GM21717 (cell line): ENCODE results near the gene SNTG2.

ENCODE experiments used
- ATAC-seq: cut with Tn5 transposase; IDR thresholded peaks from one replicate; pipeline ENCODE4 v1.9.1; 2021; ENCODE audit warnings: mild to moderate bottlenecking, moderate library complexity; ENCODE audit not compliant: unreplicated experiment

Gene SNTG2

DNA sequence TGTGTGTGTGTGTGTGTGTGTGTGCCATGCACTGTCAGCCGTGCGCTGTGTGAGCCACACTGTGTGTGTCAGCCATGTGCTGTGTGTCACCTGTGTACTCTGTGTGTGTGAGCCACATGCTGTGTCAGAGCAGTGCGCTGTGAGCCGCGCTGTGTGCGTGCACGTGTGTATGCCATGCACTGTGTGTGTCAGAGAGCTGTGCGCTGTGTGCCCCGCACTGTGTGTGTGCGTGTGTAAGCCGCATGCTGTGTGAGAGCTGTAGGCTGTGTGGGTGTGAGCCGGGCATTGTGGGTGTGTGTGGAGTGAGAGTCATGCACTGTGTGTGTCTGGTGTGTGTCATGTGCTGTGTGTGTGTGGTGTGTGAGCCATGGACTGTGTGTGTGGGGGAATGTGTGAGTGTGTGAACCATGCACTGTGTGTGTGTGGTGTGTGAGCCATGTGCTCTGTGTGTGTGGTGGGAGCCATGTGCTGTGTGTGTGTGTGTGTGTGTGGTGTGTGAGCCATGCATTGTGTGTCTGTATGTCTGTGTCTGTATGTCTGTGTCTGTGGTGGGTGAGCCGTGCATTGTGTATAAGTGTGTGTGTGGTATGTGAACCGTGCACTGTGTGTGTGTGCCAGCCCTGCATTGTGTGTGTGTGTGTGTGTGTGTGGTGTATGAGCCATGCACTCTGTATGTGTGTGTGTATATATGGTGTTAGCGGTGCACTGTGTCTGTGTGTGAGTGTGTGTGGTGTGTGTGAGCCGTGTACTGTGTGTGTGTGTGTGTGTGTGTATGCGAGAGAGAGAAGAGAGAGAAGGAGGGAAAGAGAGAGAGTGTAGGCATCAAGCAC, 356.3 kb downstream of the SNTG2 start:
- no peak for ATAC-seq

DNA sequence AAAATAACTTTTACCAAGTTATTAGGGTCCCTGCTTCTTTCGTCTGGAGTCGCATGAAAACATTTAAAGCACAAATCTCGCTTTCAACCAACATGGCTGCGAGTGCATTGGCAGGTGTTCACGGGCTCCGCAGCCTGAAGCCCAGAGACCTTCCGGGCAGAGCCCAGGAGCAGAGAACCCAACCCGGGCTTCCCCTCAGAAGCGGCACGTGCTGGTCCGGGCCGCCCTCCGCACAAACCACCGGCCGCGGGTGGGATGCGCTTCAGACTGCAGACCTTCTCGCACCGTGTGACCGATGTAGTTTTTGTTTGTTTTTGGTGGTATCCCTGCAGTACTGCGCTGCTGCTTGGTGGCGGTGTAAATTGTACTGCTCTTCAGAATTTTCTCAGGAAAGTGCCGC, 357.0 kb downstream of the SNTG2 start:
- no peak for ATAC-seq

GRCh38 chr2:1308678-1309077, 358.0 kb downstream of the SNTG2 start:
- ATAC-seq, result no peak

GRCh38 chr2:1309507-1309906, 358.9 kb downstream of the SNTG2 start:
- ATAC-seq, result no peak

GRCh38 chr2:1310202-1310601, 359.6 kb downstream of the SNTG2 start:
- no peak for ATAC-seq

- ATAC-seq, result no peak
Measured at GRCh38 chr2:1310866-1311265, 360.2 kb downstream of the SNTG2 start.

GRCh38 chr2:1313240-1313924, 362.7 kb downstream of the SNTG2 start:
- ATAC-seq, result no peak

- no peak for ATAC-seq
Measured at GRCh38 chr2:1314254-1314653, 363.6 kb downstream of the SNTG2 start.

DNA sequence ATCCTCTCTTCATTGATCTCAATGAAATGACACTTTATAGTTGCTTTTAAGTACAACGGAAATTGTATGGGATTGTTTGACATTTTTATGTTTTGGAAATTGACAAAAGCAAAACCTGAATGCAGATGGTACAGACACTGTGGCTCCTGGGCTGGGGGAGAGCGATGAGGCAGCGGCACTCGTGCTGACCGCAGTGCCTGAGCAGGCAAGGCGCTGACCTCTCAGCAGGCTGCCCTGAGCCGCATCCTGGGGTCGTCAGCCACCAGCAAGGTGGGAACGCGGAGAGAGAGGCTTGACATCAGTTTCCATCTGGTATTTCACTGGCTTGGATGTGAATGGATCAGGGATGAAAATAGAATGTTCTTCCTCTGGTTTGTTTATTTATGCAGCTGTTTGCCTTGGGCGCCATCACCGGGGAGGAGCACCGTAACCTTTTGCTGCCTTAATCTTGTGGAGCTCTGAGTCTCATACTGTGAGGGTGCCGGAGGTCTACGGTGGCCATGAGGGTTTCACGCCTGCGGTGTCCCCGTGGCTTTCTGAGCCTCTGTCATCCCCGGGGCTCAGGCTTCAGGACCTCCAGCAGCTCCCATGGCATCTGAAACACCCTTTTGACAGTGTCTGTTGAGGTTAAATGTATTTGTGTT, 367.8 kb downstream of the SNTG2 start:
- no peak for ATAC-seq

DNA sequence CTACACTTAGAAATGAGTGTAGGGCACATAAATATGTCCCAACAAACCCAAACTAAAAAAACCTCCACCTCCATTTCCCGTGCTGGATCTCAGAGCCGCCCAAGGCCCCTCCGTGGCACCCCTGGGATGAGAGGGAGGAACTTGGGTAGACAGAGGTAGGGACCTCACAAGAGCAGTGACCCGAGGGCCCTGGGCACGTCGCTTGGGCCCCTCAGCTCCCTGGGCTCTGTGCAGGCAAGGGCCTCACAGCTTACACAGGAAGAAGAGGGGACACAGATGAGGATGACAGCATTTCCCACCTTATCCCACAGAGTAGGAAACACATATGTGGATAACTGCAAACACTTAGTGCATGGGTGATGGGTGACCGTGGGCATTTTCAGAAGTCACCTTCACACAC, 368.7 kb downstream of the SNTG2 start:
- no peak for ATAC-seq

DNA sequence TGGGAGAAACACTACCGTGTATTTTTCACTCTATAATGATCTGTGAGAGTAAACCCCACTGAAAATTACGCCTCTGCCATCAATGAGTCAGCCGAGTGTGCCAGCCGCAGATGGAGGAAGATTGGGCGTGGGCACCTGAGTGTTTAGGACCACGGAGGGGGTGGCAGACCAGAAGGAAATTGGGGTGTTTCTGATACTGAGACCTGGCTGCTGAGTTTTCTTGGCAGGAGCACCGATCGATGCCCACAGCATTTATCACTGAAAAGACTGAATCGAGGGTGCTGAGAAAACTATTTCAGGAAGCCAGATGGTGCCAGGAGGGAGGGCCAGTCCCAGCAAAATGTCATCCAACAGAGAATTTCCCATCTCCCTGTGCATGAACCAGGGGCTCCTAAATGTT, 370.7 kb downstream of the SNTG2 start:
- no peak for ATAC-seq

DNA sequence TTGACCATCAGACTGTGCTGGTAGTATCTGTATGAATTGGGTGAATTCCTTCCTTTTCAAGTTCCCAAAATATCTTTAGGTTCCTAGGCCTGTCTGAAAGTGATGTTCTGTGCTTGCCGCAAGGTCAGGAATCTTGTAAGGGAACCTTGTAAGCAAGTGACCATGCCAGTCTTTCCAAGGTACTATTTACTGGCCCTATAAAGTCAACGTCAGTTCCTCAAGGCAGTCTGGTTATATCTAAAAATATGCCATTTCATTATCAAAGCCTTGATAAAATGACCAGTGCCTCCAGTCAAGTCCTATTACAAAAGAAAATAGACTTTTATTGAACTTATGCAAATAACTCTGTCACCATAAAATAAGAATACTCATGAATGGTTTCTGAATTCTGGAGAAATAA, 374.2 kb downstream of the SNTG2 start:
- ATAC-seq, result no peak

DNA sequence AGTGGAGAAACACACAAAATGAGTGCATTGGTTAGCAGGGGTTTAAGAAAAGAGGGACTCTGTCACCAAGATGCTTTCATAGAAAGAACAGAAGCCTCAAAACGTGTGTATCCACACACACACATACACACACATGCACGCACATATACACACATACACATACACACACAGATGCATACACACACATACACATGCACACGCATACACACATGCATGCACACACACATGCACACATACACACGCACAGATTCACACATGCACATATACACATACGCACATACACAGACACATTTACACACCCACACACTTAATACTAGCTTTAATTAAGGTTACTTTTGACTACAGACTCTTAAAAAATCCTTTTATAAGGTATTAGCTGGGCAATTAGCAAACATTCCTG, 378.0 kb downstream of the SNTG2 start:
- ATAC-seq, result no peak

DNA sequence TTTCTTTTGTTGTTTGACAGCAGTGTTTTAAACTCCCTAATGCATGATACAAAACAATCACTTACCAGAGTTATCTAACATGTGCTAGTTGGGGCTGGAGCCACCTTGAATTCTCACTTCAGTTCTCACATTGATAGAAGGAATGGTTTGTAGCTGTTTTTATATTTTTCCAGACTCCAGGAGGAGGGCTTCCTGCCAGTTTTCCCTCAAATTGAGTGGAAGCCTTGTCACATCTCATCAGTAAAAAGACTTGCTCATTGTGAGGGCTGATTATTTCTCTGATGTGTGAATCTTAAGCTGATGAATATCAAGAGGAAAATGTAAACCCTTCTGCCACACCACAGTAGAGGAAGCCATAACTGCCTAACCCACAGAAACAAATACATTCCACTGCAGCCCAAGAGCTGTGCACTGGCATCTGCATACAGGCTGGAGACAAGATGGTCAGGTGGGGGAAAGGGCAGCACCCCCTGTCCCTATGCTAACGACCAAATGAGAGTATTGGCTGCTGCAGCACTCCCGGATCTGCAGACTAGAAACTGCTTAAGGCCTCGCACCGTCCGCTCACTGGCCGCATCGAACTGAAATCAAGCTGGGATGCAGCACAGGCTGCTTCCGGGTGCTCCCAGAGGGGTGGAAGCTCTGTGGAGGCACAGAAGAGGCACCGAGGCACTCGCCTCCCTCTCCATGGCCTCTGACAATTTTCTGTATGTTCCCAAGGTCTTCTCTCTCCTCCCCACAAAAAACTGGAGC, 388.9 kb downstream of the SNTG2 start:
- no peak for ATAC-seq

DNA sequence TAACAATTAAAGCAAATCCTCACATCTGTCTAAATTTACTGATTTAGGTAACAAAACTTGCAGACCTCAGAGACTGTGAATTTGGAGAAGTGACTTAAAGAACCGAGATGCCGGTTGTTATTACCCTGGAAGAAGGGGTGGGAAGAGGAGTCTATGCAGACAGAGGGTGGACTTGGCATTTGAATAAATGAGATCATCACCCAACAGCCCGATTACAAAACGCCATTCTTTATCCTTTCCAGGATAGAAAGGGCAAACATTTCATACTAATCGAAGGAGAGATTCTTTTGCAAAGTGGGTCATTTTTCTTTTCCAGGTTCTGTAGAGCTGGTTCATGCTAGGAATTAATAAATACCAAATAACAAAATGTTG, 389.5 kb downstream of the SNTG2 start:
- no peak for ATAC-seq

DNA sequence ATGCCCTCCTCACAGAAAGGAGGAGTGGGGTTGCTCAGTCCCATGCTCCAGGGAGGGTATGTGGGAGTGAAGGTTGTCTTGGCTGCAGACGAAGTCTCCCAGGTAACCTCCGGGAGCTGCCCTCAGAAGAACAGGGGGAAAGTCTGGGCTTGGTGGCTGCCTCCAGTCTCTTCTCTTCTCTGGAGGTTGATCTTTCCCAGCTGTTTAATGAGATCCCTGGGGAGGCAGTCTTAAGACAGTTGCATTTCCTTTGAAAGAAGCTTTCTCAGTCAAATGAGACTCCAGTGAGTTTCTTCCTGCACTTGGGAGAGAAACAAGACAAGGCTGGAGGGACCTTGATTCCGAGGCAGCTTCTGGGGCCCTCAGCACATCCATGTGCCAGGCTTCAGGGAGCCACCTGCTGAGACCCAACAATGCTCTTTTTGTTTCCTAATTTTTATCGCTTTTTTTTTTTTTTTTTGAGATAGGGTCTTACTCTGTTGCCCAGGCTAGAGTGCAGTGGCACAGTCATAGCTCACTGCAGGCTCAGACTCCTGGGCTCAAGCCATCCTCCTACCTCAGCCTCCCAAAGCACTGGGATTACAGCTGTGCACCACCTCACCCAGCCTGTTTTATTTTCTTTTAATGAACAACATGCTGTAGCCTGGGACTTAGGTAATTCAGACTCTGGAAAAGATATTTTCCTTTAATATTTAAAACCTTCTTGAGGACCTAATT, 390.9 kb downstream of the SNTG2 start:
- no peak for ATAC-seq

DNA sequence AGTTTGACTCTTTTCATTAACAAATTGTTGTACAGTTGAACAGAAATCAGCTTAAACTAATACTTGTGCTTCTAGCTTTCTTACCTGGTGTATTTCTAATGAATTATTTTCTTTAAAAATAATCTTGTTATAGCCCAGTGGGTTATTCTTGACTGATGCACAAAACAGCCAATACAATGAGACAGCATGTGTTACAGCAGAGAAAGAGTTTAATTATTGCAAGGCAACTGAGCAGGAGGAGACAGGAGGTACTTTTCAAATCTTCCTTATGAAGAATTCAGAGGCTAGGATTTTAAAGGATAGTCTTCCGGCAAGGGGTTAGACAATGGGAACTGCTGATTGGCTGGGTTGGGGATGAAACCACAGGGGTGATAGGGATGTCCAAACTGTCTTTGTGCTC, 398.1 kb downstream of the SNTG2 start:
- ATAC-seq, result no peak

GRCh38 chr2:1350111-1350510, 399.5 kb downstream of the SNTG2 start:
- ATAC-seq, result no peak

GRCh38 chr2:1353124-1353523, 402.5 kb downstream of the SNTG2 start:
- ATAC-seq, result no peak

GRCh38 chr2:1353543-1353942, 402.9 kb downstream of the SNTG2 start:
- no peak for ATAC-seq

- no peak for ATAC-seq
Measured at GRCh38 chr2:1360144-1360543, 409.5 kb downstream of the SNTG2 start.
